UCSD-AML1 (cell line): ENCODE measurements around the gene GZMM.

ENCODE experiments used
- DNase-seq: peaks from one replicate; lab custom pipeline; 2025; ENCODE audit not compliant: unreplicated experiment; lab: John Stamatoyannopoulos, UW

The GZMM gene

DNA sequence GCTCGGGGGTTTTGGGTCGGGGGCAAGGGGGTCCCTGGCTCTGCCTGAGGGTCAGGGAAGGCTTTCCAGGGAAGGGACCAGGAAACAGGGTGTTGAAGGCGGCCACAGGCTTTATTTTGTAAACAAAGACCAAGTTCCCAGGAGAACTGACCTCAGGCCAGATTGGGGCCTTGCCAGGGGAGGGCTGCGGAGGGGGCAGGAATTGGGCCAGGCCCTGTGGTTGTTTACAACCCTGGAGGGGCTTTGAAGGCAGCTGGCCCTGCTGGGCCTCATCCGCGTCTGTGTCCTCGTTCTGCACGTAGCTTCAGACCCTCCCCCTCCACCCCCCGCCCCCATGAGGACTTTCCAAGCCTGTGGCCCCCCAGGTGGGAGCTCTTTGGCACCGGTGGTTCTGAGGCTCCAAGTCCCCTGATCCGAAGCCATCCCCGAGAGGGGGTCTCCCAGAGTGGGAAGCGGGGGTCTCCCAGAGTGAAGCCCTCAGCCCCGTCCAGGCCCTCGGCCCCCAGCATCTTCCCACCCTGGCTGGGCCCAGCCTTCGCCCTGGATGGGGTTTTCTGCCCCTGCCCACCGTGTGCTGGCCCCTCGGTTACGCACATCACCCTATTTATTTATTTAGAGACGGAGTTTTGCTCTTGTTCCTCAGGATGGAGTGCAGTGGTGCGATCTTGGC is 15.1 kb downstream of the GZMM start:
- DNase-seq, result no peak

GRCh38 chr19:560121-560520 is 16.3 kb downstream of the GZMM start:
- no peak for DNase-seq

DNA sequence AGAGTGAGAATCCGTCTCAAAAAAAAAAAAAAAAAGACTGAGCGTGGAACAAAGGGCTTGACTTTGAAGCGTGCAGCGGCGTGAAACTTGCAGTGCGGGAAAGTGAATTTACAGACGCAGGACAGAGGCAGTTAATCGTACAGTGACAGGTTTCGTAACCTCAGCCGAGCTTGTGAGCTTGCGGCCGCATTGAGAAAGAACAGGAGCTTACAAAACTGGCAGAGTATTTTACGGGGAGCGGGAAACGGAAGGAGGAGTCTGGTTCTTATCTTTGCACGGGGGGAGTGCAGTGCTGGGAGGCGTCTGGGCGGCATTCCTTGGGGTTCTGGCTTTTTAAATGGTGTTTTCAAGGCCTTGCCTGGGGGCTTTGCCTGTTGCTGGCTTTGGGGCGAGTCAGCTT is 22.6 kb downstream of the GZMM start:
- DNase-seq, result no peak

DNA sequence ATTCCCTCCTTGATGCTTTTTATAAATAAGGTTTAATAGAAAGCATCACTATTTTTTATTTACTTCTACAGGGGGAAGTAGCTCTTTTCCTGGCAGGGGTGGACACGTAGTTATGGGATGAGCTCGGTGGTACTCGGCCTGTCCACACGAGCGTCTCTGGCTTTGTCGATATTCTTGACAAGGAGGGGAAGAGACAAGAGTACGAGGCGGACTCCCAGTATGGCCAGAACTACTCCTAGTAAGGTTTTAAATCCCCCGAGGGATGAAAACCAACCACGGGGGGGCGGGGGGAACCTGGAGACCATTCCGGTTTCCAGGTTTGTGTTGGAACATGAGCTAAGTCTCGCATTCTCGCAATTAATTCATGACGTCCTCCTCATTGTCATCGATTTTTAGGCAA is 23.0 kb downstream of the GZMM start:
- DNase-seq, result no peak

- DNase-seq, result no peak
Measured at GRCh38 chr19:567296-567900, 23.5 kb downstream of the GZMM start.

- no peak for DNase-seq
Measured at GRCh38 chr19:570251-570686, 26.4 kb downstream of the GZMM start.

DNA sequence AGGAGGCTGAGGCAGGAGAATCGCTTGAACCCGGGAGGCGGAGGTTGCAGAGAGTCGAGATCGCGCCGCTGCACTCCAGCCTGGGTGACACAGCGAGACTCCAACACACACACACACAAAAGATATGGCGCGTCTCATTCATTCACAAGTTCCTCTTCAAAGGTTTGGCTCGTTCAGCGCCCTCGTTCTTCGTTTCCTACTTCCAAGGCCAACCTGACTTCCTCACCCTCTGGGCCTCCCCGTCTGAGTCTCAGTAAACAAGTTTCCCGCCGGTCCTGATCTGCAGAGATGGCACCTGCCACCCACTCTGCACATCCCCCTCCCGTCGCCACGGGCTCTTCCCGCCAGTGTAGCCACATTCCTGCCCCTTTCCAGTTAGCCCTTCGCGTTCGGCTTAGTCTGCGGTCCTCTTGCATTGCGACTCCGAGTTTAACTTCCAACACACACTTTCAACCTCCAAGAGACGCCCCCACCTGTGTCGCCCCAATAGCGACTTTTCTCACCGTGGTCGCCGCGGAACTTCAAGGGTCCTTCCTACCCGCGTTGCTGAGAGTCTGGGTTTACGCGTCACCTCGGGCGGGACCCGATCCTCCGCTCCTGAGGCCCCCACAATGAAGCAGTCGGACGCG is 27.2 kb downstream of the GZMM start:
- peak; percentile 68 for DNase-seq

GRCh38 chr19:571566-571974 is 27.7 kb downstream of the GZMM start:
- peak; percentile 58 for DNase-seq

- peak; percentile 98 for DNase-seq
Measured at GRCh38 chr19:572140-572742, 28.4 kb downstream of the GZMM start, which contains the start of gene BSG. BSG (plus strand) TSS chr19:572596; CDS start chr19:572635, 39 bp downstream.

- DNase-seq, result peak; percentile 57
Measured at GRCh38 chr19:572743-573518, 29.1 kb downstream of the GZMM start.

DNA sequence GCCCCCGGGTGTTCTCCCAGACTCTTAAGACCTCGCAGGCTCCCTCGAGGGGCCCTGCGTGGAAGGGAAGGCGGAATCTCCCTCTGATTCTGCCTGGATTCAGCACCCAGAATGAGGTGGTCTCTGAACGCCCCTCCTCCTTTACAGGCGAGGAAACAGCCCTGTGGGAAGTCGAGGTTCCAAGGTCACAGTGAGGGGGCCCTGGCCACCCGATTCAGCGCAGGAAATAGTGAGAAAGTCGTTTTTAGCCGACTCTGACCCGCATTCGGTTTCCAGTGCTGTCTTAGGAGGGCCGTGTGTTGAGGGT is 29.6 kb downstream of the GZMM start:
- no peak for DNase-seq

DNA sequence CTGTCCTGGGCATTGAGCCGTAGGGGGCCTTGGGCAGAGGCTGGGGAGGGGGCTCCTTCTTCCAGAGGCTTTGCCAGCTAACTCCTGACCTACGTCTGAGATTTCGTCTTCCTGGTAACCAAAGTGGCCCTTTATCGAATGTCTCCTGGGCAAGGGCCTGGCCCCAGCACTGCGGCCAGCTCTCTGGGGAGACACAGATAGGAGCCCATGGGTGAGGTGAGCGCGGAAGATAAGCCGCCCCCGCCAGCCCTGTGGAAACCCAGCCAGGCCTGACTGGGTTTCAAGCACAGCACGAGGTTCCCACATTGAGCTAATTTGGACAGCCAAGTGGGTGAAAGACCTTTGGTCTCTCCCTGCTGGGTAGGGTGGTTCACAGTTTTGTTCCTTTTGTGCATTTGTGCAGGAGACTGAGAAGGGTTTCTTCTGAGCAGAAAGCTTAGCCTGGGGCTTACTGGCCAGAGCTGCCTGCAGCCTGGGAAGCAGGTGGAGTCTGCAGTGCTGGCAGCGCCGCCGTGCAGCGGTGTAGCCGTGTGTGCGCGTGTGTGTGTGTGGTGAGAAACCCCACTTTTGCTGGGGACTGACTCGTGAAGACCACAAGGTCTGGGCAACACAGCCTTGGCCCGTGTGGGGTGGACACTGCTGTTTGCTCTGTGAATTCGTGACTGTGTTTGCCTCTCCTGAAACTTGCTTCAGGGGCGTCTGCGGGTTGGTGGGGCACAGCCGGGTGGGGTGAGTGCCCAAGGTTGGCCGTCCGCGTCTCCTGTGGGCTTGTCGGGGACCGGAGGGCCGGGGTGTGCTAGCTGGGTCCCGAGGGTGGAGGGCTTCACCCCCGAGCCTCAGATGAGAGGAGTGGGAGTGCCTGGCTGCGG is 31.0 kb downstream of the GZMM start:
- DNase-seq, result no peak

DNA sequence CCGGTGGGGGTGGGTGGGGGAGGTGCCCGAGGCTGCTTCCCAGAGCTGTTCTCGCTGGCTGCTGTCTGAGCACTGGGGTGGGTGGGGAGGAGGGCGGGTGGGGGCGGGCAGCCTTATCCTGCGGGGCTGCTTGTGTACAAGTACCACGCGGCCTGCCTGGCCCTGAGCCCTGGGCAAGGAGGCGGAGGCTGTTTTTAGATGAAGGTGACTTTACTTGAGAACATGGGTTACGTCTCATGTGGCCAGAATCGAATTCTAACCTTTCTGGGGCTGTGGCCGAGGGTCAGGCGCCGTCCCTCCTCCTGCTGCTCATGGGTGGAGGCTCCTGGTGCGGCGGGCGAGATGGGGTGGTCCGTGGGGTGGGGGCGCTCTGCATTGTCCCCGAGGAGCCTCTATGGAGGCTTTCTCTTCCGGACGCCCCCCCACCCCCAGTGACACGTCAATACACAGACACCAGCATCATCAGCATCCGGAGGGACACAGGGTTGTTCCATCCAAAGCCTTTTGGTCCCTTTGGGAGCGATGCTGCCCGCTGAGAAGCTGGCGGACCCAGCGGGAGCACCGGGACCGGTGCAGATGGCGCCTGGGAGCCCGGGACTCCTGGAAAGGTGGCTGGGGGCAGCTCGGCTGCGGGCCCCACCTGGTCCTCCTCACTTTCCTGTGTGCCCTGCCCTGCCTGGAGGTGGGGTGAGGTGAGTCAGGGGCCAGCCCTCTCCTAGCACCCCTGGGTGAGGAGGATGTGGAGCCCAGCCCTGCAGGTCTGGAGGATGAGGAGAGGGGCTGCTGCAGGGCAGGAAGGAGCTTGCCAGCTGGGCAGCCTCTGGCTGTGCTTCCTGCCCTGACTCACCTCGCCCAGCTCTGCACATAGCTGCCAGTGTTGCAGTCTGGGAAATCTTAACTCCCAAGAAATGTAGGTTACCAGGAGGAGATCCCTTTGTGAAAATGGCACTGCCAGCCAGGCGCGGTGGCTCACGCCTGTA is 32.0 kb downstream of the GZMM start:
- peak; percentile 25 for DNase-seq

GRCh38 chr19:576768-577438 is 33.0 kb downstream of the GZMM start:
- DNase-seq, result no peak

DNA sequence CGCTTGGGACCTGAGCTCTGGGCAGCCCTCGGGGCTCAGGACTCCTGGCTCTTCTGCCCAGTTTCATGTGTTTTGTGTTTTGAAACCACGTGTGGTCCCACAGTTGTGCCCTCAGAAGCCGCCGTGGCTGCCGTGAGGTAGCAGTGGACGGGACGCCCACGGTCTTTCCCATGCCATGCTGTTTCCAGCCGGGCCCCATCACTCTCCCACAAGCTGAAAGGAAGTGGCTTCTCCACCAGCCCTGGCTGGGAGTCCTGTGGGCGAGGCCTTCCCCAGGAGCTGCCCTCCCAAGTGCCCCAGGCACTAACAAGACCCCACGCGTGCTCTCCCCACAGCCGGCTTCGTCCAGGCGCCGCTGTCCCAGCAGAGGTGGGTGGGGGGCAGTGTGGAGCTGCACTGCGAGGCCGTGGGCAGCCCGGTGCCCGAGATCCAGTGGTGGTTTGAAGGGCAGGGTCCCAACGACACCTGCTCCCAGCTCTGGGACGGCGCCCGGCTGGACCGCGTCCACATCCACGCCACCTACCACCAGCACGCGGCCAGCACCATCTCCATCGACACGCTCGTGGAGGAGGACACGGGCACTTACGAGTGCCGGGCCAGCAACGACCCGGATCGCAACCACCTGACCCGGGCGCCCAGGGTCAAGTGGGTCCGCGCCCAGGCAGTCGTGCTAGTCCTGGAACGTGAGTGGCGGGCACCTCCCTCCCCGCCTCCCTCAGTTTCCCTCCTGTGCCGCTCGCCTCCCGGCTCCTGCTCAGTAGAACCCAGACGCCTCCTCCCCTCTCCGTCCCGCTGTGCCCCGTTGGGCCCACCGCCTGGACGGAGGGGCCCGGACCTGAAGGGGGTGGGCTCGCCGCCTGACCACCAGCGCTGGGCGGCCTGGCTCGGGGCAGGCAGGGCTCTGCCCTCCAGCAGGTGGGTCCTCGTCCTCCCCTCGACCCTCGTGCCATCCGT is 33.9 kb downstream of the GZMM start:
- DNase-seq, result no peak

- DNase-seq, result no peak
Measured at GRCh38 chr19:579111-579841, 35.4 kb downstream of the GZMM start.

DNA sequence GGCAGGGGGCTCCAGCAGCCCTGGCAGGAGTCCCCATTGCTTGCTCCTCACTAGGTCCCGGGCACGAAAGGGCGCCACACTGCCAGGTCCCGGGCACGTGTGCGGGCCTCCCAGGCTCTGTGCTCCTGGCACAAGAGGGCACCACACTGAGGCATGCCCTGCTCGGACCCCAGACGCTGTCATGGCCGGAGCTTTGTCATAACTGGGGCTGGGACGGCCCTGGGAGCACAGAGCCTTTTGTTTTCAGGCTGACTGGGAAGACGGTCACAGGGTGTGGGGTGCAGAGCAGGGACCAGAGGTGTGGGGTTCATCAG is 35.9 kb downstream of the GZMM start:
- no peak for DNase-seq
